ENCODE data around the gene SORL1-AS1.

The SORL1-AS1 gene

DNA sequence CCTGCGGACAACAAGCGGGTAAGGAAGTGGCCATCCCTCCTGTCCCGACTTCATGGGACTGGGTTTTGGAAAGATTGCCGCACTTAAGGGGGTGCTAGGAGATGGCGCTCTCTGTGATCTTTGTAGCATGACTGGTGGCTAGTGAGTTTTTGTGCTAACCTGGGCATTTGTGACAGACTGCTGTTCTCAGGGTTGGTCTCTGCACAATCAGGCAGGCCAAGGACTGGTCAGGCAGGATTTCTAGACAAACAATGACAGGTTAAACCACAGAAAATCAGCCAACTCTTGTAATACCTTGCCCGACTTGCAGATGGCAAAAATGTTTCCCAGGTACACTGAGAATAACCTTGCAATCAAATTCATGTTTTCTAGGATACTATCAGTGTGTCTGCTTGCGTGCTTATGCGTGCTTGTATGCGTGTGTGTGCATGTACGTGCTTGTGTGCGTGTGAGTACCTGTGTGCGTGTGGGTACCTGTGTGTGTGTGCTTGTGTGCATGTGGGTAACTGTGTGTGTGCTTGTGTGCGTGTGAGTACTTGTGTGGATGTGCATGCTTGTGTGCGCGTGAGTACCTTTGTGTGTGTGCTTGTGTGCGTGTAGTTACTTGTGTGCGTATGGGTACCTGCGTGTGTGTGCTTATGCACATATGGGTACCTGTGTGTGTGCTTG lies 25.6 kb upstream of the SORL1-AS1 start:
- peak overlapping the region; percentile 5 for H3K23ac ChIP-seq (ENCODE audit: insufficient read length, low read depth, low read length)

More for the DNA sequence above, 25.6 kb upstream of the SORL1-AS1 start:
- Histone ChIP-seq H2BK12ac (ENCODE audit: insufficient read length, low read depth, low read length) (no peak overlapping the region), H3T11ph (ENCODE audit: low read length) (no peak overlapping the region), H2BK15ac (ENCODE audit: low read depth, low read length) (no peak overlapping the region), H3K23me2 (ENCODE audit: insufficient read length, low read depth, low read length, poor library complexity, severe bottlenecking) (no peaks in the 10 kb centered on the region), H3K79me1 (ENCODE audit: insufficient read depth, low read depth, low read length, poor library complexity, severe bottlenecking) (no peaks in the 10 kb centered on the region), H3K27ac (ENCODE audit: insufficient read length, low read depth, low read length) (peak overlapping the region; percentile 71), H2AFZ (ENCODE audit: low read length) (no peak overlapping the region), H3K79me2 (ENCODE audit: insufficient read depth, low read length) (no peaks in the 10 kb centered on the region), H3K9me3 (ENCODE audit: control insufficient read depth, low read depth, low read length) (no peaks in the 10 kb centered on the region), H4K91ac (ENCODE audit: insufficient read length, low read depth, low read length) (no peak overlapping the region), H3K18ac (ENCODE audit: insufficient read length, low read depth, low read length) (peak overlapping the region; percentile 27), H3K27me3 (ENCODE audit: insufficient read depth, low read length) (no peaks in the 10 kb centered on the region), H3K56ac (ENCODE audit: insufficient read length, low read depth, low read length) (no peak overlapping the region), H3K4me2 (ENCODE audit: insufficient read depth, insufficient read length, low read length) (peak overlapping the region; percentile 20), H3K9ac (ENCODE audit: extremely low read depth, insufficient read length, low read length) (no peak overlapping the region), H4K5ac (ENCODE audit: insufficient read length, low read depth, low read length) (peak overlapping the region; percentile 4), H3K4me1 (ENCODE audit: insufficient read depth, low read length) (peaks cover 28% of the 10 kb centered on the region), H2AK5ac (ENCODE audit: insufficient read length, low read length) (no peak overlapping the region), H2BK5ac (ENCODE audit: insufficient read length, low read length) (peak overlapping the region; percentile 1), H2BK20ac (ENCODE audit: low read depth, low read length, poor library complexity, severe bottlenecking) (no peak overlapping the region), H2BK120ac (ENCODE audit: low read depth, low read length, poor library complexity, severe bottlenecking) (no peak overlapping the region), H3K14ac (ENCODE audit: insufficient read depth, low read length) (no peak overlapping the region; the same call in 1 of the 2 replicates), H4K8ac (replicated peaks; ENCODE audit: insufficient read length, low read depth, low read length) (no peak overlapping the region), H3K4ac (ENCODE audit: low read depth, low read length) (no peak overlapping the region), H4K20me1 (ENCODE audit: control insufficient read depth, insufficient read depth, insufficient read length) (no peaks in the 10 kb centered on the region)
- Mint-ChIP-seq H3K4me3 (peak overlapping the region; percentile 28 to 68; a peak in 4 of 5 replicates), H3K4me1 (peaks cover 59 to 70% of the 10 kb centered on the region in 2 experiments), H3K36me3 (ENCODE audit: insufficient read depth in 1 of 3, low read depth in 3 of 3) (peaks cover 9 to 25% (median 18%) of the 10 kb centered on the region in 3 experiments), H3K9me3 (no peaks in the 10 kb centered on the region), H3K27ac (peak overlapping the region; percentile 85 to 97 (median 96)), H3K27me3 (ENCODE audit: low read depth) (no peaks in the 10 kb centered on the region)
- DNase-seq: no peak
- TF ChIP-seq, protein P1, sequence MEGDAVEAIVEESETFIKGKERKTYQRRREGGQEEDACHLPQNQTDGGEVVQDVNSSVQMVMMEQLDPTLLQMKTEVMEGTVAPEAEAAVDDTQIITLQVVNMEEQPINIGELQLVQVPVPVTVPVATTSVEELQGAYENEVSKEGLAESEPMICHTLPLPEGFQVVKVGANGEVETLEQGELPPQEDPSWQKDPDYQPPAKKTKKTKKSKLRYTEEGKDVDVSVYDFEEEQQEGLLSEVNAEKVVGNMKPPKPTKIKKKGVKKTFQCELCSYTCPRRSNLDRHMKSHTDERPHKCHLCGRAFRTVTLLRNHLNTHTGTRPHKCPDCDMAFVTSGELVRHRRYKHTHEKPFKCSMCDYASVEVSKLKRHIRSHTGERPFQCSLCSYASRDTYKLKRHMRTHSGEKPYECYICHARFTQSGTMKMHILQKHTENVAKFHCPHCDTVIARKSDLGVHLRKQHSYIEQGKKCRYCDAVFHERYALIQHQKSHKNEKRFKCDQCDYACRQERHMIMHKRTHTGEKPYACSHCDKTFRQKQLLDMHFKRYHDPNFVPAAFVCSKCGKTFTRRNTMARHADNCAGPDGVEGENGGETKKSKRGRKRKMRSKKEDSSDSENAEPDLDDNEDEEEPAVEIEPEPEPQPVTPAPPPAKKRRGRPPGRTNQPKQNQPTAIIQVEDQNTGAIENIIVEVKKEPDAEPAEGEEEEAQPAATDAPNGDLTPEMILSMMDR (conservative IDR thresholded peaks at IDR 0.05): no peak
- WGBS (ENCODE audit: extremely low coverage, insufficient read length, low lambda C conversion rate): no CpG with 5 or more reads among the region's 18 CpGs
